Measurements from ENCODE around the gene ALPK3. TPM values are rescaled to one million over a fixed set of nuclear protein-coding genes. Genes with fewer than 3 reads are reported as not detected.

Gene ALPK3
- total RNA-seq, 1 donor from 2014 or later: 9.7 TPM

DNA sequence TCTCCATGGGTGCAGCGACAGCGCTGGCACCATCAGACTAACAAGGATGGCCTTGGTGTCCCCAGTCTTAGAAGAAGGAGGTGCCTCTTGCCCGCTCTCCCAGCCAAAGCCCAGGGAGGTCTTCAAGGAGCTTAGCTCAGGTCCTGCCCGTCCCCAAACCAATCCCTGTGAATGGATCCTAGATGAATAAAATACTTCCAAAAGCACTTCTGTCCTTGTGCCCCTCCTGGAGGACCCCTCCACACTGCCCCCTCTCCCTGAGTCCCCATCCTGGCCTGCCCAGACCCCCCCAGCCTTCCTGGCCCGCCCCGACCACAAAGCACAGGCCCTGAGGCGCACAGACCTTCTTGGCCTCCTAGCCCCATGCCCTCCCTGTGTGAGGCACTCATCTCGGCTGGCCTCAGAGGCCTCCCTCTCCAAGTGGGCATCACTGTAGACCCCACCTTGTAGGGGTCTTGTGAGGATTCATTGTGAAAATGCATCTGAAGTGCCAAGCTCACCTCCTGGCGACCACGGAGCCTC is 75.7 kb downstream of the ALPK3 start:
- DNase-seq (ENCODE audit: low spot score): no peak

DNA sequence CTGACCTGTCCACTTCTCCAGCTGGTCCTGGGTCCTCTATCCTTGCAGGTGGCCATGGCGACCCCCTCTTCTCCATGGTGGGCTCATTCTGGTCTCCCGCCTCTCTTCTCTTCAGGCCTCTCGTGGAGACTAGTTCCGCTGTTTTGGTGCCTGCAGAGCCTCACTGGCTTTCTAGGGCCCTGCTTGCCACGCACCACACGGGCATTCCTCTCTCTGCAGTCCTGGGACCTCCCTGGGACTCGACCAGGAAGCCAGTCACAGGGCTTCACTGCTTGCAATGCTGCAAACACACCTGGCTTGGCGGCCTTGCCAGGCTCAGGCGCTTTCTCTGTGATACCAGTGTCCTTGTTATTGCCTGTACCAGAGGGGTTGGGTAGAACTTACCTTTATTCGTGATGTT is 76.5 kb downstream of the ALPK3 start:
- no peak for DNase-seq (ENCODE audit: low spot score)

DNA sequence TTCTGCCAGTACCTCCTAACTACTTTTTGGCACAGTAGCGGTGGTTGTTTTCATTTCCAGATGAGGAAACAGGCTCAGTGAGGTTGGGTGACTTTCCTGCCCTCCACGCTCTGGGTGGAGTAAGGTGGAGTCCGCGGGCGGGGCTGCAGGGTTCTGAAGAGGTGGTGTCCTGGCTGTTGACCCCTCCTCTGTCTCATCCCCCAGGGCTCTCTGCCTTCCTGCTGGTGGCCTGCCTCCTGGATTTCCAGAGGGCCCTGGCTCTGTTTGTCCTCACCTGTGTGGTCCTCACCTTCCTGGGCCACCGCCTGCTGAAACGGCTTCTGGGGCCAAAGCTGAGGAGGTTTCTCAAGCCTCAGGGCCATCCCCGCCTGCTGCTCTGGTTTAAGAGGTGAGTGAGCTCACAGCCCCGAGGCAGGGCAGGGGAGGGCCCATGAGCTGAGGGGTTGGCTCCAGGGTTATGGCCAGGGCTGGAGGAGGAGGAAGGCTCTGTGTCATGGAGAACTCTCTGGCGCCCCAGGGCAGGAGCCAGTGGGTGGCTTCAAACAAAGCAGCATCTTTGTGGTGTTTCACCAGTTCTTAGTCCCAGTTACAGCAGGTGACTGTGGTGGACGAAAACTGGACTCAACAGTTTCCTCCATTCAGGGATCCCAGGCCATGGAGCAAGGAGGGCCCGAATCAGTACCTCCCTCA is 77.7 kb downstream of the ALPK3 start:
- DNase-seq (ENCODE audit: low spot score): no peak

DNA sequence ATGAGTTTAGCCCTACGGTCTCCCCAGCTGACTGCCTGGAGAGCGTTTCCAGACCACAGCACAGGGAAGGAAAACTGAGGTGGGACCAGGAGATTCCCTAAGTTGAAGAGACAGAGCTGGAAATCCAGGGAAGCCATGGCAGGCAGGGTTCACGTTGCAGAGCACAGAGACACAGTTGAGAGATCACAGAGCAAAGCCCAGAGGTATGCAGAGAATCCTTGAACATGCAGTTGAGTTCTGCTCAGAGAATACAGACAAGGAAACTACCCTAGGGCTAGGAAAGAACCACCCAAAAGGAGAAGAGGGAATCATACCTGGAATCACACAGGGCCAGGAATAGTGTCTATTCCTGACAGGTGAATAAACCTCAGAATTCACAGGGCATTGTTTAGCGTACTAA is 81.6 kb downstream of the ALPK3 start:
- no peak for DNase-seq (ENCODE audit: low spot score)

DNA sequence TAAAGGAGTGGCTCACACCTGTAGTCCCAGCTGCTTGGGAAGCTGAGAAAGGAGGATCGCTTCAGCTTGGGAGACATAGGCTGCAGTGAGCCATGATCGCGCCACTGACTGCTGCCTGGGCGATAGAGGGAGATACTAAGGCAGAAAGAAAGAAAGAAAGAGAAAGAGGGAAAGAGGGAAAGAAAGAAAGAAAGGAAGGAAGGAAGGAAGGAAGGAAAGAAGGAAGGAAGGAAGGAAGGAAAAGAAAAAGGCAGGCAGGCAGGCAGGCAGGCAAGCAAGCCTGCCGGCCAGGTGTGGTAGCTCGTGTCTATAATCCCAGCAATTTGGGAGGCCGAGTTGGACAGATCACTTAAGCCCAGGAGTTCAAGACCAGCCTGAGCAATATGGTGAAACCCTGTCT is 82.6 kb downstream of the ALPK3 start:
- no peak for DNase-seq (ENCODE audit: low spot score)

DNA sequence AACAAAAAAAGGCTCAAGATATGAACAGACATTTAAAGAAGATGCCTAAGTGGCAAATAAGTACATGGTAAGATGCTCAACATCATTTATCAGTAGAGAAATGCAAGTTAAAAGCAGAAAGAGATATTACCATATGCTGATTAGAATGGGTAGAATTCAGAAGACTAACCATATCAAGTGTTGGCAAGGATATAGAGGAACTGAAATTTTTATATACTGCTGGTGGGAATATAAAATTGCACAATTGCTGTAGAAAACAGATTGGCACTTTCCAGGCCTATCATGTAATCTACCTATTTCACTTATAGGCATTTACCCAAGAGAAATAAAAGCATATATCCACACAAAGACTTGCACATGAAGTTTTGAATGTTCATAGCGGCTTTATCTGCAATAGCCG is 84.4 kb downstream of the ALPK3 start:
- no peak for DNase-seq (ENCODE audit: low spot score)

DNA sequence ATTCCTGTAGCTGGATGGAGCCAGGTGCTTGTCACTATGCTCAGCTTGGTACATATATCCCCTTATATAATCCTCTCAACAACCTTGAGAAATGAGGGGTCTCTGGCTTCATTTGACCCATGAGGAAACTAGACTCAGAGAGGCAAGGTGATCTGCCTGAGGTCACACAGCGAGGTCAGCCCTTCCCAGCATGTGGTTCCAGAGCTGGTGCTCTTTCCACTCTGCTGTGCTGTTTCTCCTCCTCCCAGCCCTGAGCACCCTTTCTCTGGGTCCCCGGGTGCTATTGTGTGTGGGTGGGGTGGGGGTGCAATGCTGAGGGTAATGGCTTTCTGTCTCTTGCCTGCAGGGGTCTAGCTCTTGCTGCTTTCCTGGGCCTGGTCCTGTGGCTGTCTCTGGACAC is 86.6 kb downstream of the ALPK3 start:
- DNase-seq (ENCODE audit: low spot score): no peak

DNA sequence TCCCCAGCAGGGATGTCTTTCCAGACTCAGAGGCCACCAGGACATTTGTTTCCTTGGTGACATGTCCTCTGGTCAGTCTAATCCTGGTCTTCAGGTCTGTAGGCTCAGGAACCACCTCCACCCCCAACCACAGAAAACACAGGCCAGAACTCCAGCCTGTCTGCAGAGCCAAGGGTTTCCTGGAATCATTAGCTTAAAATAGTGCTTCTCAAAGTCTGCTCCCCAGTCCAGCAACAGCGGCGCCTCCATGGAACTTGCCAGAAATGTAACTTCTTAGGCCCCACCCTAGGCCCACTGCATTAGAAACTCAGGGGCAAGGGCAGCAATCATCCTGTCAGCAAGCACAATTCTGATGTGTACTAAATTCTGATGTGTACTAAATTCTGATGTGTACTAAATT is 87.3 kb downstream of the ALPK3 start:
- no peak for DNase-seq (ENCODE audit: low spot score)

DNA sequence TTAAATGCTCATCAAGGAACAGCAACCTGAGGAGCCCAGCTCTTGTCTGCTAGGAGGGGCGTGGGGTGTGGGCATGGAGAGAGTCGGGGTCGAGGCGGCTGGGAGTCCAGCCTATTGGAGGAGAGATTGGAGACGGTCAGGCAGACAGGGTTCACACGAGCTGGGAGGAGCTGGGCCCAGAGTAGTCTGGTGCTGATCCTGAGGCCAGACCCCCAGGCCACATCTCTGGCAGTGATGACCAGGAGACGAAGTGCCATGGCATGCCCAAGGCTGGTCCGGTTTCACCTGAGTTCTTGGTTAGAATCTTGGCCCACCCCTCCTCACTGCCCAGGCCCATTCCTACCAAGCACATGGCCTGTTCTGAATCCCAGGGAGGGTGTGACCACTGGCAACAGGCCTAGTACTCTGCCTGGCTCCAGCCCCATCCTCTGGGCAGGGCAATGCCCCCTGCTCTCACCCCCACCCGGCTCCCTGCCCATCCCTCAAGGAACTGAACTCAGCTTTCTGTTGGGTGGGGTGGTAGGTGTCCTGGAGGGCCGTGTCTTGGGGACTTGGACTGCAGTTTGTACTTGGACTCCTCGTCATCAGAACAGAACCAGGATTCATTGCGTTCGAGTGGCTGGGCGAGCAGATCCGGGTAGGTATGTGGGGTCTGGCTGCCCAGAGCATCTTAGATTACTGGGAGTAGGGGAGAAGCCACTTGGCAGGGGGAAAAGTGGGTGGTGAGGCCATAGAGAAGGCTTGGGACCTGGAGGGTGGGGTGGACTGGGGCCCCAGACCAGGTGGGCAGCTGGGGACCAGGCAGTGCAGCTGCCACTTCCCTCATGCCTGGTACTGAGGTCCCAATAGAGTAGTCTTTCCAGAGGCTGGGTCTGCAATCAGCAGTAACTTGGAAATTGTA is 88.1 kb downstream of the ALPK3 start:
- no peak for DNase-seq (ENCODE audit: low spot score)

DNA sequence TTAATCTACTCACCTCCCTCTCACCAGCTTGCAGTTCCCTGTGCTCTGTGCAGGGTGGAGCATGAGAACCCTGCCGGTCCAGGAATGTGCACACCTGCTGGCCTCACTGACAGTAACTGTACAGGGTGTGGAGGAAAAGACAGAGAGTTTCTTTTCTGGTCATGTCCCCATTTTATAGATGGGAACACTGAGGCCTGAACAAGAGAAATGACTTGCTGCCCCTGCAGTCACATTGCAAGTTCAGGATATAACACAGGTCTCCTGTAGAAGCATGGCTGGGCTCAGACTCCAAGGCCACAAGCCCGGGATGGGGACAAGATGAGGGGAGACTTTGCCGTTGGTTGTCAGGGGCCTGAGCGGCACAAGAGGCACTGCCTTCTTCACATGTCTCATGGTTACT is 90.6 kb downstream of the ALPK3 start:
- no peak for DNase-seq (ENCODE audit: low spot score)

DNA sequence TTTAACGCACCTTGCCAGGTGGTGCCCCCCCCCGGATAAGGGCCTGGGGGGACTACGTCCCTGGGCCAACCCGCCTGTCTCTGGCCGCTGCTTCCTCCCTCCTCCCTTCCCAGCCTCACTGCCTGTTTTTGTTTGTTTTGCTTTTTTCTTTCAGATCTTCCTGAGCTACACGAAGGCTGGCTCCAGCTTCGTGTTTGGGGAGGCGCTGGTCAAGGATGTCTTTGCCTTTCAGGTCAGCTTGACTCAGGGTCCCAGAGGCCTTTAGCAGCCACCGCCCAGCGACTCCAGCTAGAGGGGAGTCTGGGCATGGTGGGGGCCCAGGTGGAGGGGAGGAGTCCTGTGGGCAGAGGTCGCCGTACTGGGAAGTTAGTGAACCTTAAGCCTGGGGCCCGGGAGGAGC is 91.4 kb downstream of the ALPK3 start:
- DNase-seq (ENCODE audit: low spot score): no peak

DNA sequence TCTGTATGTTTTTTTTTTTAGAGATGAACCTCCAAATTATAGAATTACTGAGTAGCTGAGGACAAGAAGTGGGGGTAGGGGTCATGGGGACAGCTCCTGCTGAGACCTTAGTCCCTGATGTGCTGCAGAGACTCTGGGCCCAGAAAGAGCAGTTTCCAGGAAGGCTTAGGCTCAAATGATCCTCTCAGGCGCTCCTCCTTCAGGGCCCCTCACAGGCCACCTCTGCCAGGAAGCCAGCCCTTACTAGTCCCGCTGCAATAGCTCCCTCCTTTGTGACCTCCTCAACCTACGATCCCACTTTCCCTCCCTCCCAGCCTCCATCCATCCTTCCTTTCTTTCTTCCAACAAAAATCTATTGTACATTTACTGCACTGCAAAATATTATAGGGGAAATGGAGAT is 91.9 kb downstream of the ALPK3 start:
- DNase-seq (ENCODE audit: low spot score): no peak

DNA sequence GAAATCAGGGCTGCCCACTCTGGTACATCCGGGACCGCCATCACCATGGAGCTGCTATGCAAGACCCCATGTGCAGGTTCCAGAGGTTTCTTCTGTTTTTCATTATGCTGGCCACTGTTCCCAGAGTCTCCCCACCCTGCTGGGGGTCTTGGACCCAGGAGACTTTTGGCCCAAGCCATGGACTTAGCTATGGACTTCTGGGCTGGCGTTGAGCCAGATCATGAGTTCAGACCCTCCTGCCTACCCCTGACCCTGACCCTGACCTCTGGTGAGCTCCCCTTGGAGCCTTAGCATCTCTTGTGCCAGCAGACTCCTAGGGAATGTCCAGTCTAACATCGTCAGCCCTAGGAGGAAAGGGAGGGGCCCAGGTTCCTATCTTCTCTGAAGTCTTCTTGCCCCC is 92.6 kb downstream of the ALPK3 start:
- DNase-seq (ENCODE audit: low spot score): no peak

DNA sequence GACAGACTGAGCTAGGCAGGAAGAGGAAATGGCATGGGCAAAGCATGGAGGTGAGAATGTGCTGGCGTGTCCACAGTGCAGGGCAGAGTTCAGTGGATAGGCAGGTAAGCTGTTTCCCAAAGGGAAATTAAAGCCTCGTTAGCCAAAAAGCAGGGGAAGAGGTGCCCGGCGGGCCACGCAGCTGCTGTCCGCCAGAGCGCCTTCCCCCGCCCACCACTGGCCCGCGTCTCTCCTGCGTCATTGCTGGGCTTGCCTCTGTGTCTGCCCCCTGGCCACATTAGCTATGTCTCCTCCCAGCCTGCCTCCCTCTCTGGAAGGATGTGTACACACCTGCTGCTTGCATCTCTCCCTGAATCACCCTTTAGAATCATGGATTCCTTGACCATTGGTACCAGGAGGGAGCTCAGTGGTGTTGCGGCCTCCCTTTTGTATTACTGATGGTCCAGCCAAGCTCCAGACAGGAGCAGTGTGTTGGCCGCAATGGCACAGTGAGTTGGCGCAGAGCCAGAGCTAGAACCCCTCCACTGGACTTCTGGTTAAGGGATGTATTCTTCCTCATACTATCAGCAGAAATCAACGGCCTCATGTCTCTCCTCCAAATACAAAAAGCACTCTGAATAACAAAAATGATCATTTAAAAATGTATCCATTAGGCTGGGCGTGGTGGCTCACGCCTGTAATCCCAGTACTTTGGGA is 93.9 kb downstream of the ALPK3 start:
- no peak for DNase-seq (ENCODE audit: low spot score)

DNA sequence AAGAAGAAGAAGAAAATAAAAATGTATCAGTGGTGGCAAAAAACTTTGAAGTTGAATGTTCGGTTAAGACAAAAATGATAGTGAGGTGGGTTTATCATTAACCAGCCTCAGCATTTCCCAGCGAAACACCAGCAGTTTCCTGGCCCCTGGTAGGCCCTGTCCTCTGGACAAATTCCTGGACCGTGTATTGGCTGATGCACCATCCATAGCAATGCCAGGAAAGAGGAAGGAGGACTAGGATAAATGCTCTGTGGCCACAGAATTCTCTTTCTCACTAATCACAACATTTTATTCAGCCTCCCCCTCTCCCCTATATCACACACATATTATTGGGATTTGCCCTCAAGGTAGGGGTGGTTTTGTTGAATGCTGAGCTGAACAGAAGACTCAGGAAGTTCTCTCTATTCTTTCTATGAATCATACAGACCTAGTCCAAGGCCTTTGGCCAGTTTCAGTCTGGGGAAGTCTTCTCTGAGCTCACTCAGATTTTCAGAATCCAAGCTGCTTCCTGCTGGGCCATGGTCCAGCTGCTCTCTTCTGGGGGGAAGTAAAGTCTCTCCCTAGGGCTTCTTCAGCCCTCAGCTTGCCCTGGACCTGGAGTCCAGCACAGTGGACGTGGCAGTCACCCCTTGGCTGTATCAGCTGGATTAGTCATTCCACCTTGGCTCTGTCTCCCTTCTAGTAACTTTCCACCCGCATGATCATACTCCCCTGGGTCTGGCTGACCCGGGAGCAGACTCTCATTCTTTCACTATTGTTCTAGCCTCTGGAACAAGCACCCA is 94.9 kb downstream of the ALPK3 start:
- DNase-seq (ENCODE audit: low spot score): peak; percentile 83

DNA sequence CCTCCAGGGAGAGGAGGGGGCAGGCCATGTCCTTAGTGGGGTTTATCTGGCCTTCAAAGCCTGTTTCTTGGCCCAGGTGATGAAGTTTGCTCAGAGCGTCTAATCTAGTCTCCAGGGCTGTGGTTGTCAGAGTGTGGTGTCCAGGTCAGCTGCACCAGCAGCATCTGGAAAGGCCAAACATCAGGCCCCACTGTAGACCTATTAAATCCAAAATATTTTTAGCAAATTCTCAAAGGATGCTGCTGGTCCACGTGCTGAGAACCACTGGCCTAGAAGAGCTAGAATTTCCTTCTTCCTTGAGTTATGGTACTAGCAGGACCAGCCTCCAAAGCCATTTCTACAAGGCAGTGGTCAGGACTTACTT is 96.2 kb downstream of the ALPK3 start:
- DNase-seq (ENCODE audit: low spot score): no peak

DNA sequence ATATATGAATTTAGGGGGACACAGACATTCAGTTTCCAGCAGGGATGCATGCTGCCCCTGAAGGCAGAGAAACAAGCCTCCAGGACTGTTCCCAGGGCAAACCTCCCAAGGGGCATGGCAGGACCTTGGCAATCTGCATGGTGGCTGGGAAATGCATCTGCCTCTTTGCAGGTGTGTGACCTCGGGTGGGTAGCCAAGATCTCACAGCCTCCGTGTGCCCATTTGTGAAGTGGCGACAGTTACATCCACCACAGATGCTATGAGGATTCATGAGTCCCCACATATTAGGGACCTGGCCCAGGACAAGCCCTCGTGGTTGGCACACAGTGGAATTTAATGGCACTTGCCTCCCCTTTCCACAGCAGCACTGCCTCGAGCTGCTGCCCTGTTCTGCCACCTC is 97.2 kb downstream of the ALPK3 start:
- DNase-seq (ENCODE audit: low spot score): no peak

DNA sequence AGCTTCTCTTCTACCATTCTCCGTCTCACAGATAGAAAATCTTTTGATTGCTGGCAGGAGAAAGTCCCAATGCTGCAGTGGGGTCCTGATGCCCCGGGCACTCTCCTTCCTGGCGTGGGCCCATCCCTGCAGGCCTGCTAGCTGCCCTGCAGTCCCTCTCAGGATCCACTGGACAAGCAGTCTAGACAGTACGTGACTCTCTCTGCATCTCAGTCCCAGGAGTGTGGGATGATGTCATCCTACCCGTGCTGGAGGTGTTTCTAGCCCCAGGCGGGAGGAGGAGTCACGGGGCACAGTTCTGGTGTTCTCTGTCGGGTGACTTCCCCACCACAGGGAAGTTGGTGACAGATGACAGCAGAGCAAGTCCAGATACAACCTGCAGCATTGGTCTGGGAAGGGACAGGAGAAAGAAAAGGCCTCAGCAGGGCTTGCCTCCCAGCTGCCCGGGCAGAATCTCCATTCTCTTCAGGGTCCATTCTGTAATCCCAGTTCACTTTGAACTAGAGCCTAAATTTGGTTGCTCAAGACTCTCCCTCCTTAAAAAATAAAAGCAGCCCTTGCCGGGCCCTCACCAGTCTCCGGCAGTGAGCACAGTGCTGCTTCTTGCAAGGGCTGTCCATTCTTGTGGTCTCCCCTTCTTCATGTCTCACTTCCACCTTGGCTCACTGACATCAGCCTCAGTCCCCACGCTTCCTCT is 97.9 kb downstream of the ALPK3 start:
- peak; percentile 89 for DNase-seq (ENCODE audit: low spot score)

DNA sequence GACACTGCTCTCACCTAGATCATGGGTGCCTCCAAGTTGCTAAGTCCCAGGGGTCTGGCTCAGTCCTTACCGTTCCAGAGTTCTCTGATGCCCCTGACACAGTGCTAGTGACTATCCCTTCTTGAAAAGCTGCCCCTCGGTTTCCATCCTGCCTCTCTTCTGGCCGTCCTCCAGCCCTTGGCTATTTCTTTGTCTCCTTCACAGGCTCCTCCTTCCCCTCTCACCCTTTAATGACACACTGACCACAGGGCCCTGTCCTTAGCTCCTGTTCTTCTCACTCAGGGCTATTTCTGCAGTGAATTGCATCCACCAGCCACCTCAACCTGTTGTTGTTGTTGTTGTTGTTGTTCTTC is 98.4 kb downstream of the ALPK3 start:
- no peak for DNase-seq (ENCODE audit: low spot score)

DNA sequence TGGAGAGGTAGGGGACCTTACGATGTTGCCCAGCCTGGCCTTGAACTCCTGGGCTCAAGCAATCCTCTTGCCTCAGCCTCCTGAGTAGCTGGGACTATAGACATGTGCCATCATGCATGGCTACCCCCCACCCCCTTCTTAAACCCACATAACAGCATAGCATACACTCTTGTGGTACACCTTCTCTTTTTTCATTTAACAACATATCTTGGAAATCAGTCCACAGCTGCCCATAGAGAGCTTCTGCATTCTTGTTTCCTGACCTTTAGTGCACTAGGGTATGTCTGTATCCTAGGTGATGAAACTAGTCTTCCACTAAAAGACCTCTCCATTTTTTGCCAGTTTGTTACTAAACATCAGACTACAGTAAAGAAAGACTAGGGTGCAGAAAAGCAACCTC is 100.3 kb downstream of the ALPK3 start:
- DNase-seq (ENCODE audit: low spot score): no peak

DNA sequence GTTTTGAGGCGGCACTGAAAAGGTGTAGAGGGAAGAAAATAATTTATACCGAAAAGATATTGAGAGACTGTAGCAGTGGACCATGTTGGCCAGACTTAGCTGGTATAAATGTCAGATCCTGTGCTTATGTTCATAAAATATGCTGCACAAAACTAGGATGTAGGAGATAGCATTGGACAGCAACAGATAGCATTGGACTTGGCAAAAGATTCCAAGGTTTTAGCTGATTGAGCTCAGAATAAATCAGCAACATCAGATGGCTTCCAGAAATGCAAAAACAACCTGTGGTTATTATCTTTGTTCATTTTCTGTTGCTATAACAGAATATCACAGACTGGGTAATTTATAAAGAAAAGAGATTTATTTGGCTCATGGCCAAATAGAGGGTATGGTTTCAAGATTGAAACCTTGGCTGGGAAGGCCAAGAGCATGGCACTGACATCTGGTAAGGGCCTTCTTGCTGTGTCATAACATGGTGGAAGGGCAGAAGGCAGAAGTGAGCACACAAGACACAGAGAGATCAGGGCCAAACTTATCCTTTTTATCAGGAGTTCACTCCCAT is 102.0 kb downstream of the ALPK3 start:
- DNase-seq (ENCODE audit: low spot score): no peak
